WTC11 (cell line): Measurements from ENCODE around the gene VN1R2. TPM values are rescaled to one million over a fixed set of nuclear protein-coding genes. Genes with fewer than 3 reads are reported as not detected.

Experiments used
- ATF1 ChIP-seq: sonication (generic); formaldehyde crosslinking; IDR thresholded peaks from 2 replicates; pipeline ENCODE4 v1.8.1; 2023; ENCODE audit warnings: mild to moderate bottlenecking, moderate library complexity, missing genetic modification reagents
- CREB1 ChIP-seq: sonication (generic); formaldehyde crosslinking; IDR thresholded peaks from 2 replicates; pipeline ENCODE4 v1.8.0; 2023; ENCODE audit warnings: mild to moderate bottlenecking, missing genetic modification reagents
- EMX1 ChIP-seq: fragments of 250-450 bp; sonication (Bioruptor Pico); IDR thresholded peaks from 2 replicates; pipeline ENCODE4 v1.8.0; 2021; ENCODE audit warnings: mild to moderate bottlenecking
- ETV6 ChIP-seq: sonication (generic); formaldehyde crosslinking; IDR thresholded peaks from 2 replicates; pipeline ENCODE4 v1.8.1; 2022; ENCODE audit warnings: mild to moderate bottlenecking, missing genetic modification reagents
- FOXJ3 ChIP-seq: sonication (generic); formaldehyde crosslinking; IDR thresholded peaks from 2 replicates; pipeline ENCODE4 v1.9.0; 2021; ENCODE audit warnings: missing genetic modification reagents, mild to moderate bottlenecking, borderline replicate concordance
- GABPB1 ChIP-seq: sonication (generic); formaldehyde crosslinking; IDR thresholded peaks from 2 replicates; pipeline ENCODE4 v1.8.1; 2023; ENCODE audit warnings: mild to moderate bottlenecking, missing genetic modification reagents
- HMGA2 ChIP-seq: fragments of 250-450 bp; sonication (Bioruptor Pico); IDR thresholded peaks from 2 replicates; pipeline ENCODE4 v1.4.0; 2021; ENCODE audit warnings: mild to moderate bottlenecking, moderate library complexity
- MYBL2 ChIP-seq: sonication (generic); formaldehyde crosslinking; IDR thresholded peaks from 2 replicates; pipeline ENCODE4 v1.8.1; 2023; ENCODE audit warnings: mild to moderate bottlenecking, moderate library complexity, missing genetic modification reagents
- NFE2L1 ChIP-seq: sonication (generic); formaldehyde crosslinking; IDR thresholded peaks from 2 replicates; pipeline ENCODE4 v1.8.1; 2023; ENCODE audit warnings: missing genetic modification reagents
- NR2C2 ChIP-seq: sonication (generic); formaldehyde crosslinking; IDR thresholded peaks from 2 replicates; pipeline ENCODE4 v1.8.0; 2022; ENCODE audit warnings: mild to moderate bottlenecking, missing genetic modification reagents
- PRRX2 ChIP-seq: fragments of 250-450 bp; sonication (Bioruptor Pico); IDR thresholded peaks from 2 replicates; pipeline ENCODE4 v1.8.0; 2021; ENCODE audit warnings: mild to moderate bottlenecking
- SMAD3 ChIP-seq: sonication (generic); formaldehyde crosslinking; IDR thresholded peaks from 2 replicates; pipeline ENCODE4 v1.8.0; 2022; ENCODE audit warnings: missing genetic modification reagents, mild to moderate bottlenecking, borderline replicate concordance
- SMAD4 ChIP-seq: sonication (generic); formaldehyde crosslinking; IDR thresholded peaks from 2 replicates; pipeline ENCODE4 v1.8.0; 2022; ENCODE audit warnings: mild to moderate bottlenecking, missing genetic modification reagents
- TP53 ChIP-seq: sonication (generic); formaldehyde crosslinking; IDR thresholded peaks from 2 replicates; pipeline ENCODE4 v1.8.1; 2023; ENCODE audit warnings: mild to moderate bottlenecking, missing genetic modification reagents
- ZBTB21 ChIP-seq: sonication (generic); formaldehyde crosslinking; IDR thresholded peaks from 2 replicates; pipeline ENCODE4 v1.8.1; 2023; ENCODE audit warnings: mild to moderate bottlenecking, missing genetic modification reagents, borderline replicate concordance
- ZNF232 ChIP-seq: sonication (generic); formaldehyde crosslinking; IDR thresholded peaks from 2 replicates; pipeline ENCODE4 v1.8.0; 2022; ENCODE audit warnings: mild to moderate bottlenecking, missing genetic modification reagents
- total RNA-seq: library from RNA; stranded (reverse); gene quantifications from 3 replicates; pipeline ENCODE4 v1.2.3, GENCODE V29; 2021
- TF ChIP-seq, protein P1 (sequence below): sonication (generic); formaldehyde crosslinking; IDR thresholded peaks from 2 replicates; pipeline ENCODE4 v1.8.1; 2023; ENCODE audit warnings: mild to moderate bottlenecking, missing genetic modification reagents, borderline replicate concordance
- TF ChIP-seq, protein P2 (sequence below): sonication (generic); formaldehyde crosslinking; IDR thresholded peaks from 2 replicates; pipeline ENCODE4 v1.8.0; 2023; ENCODE audit warnings: mild to moderate bottlenecking, missing genetic modification reagents
- TF ChIP-seq, protein P3 (sequence below): sonication (generic); formaldehyde crosslinking; IDR thresholded peaks from 2 replicates; pipeline ENCODE4 v1.8.1; 2022; ENCODE audit warnings: mild to moderate bottlenecking, missing genetic modification reagents, moderate library complexity, borderline replicate concordance
- TF ChIP-seq, protein P4 (sequence below): sonication (generic); formaldehyde crosslinking; IDR thresholded peaks from 2 replicates; pipeline ENCODE4 v1.8.1; 2022; ENCODE audit warnings: low read depth, missing genetic modification reagents, borderline replicate concordance
- TF ChIP-seq, protein P5 (sequence below): fragments of 250-450 bp; sonication (Bioruptor Pico); conservative IDR thresholded peaks from 2 replicates; pipeline ENCODE4 v1.9.0; 2021; ENCODE audit warnings: mild to moderate bottlenecking
- TF ChIP-seq, protein P6 (sequence below): sonication (generic); formaldehyde crosslinking; IDR thresholded peaks from 2 replicates; pipeline ENCODE4 v1.8.0; 2022; ENCODE audit warnings: mild to moderate bottlenecking, missing genetic modification reagents
- TF ChIP-seq, protein P7 (sequence below): sonication (generic); formaldehyde crosslinking; IDR thresholded peaks from 2 replicates; pipeline ENCODE4 v1.8.0; 2022; ENCODE audit warnings: mild to moderate bottlenecking, missing genetic modification reagents

Gene VN1R2
- total RNA-seq, 1 experiment from 2014 or later: not detected

DNA sequence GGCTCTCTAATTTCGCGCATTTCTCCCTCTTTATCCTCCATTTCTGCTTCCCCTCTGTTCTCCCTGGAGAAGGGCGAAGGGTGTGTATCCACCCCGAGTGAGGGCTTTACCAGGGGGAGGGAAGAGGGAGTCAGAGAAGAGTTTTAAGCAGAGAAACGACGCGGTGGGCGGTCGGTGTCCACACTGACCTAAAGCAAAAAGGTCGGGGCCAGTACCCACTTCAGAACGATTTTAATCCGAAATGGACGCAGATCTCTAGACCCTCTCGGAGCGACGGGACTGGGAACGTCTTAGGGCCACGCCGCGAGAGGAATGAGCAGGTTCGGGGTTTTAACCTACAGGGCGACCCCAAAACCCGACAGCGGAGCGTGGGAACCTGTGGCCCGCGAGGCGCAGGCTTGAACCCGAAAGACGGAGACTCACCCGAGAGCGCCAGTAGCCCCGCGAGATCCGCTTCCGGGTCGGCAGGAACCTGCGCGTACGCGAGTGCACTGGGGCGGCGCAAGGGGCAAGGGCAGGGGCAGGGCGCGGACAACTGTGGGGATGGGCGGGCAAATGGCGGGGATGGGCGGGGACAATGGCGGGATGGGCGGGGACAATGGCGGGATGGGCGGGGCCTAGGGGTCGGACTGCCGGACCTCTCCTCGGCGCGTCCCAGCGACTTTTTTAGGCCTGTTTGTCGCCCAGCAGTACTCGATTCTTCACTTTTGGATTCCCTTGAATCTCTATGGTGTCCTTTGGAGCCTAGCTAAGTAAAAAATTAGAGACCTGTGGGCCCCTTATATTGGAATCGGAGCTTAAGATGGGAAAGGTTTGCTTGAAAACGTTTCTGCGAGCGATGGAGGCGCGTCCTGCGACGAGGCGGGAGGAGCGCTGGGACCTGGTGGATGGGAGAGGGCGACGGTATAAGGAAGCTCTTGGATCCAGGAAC, 3.4 kb upstream of the VN1R2 start, which contains the start of gene ZNF677 (continued):
- TF ChIP-seq, protein P1, sequence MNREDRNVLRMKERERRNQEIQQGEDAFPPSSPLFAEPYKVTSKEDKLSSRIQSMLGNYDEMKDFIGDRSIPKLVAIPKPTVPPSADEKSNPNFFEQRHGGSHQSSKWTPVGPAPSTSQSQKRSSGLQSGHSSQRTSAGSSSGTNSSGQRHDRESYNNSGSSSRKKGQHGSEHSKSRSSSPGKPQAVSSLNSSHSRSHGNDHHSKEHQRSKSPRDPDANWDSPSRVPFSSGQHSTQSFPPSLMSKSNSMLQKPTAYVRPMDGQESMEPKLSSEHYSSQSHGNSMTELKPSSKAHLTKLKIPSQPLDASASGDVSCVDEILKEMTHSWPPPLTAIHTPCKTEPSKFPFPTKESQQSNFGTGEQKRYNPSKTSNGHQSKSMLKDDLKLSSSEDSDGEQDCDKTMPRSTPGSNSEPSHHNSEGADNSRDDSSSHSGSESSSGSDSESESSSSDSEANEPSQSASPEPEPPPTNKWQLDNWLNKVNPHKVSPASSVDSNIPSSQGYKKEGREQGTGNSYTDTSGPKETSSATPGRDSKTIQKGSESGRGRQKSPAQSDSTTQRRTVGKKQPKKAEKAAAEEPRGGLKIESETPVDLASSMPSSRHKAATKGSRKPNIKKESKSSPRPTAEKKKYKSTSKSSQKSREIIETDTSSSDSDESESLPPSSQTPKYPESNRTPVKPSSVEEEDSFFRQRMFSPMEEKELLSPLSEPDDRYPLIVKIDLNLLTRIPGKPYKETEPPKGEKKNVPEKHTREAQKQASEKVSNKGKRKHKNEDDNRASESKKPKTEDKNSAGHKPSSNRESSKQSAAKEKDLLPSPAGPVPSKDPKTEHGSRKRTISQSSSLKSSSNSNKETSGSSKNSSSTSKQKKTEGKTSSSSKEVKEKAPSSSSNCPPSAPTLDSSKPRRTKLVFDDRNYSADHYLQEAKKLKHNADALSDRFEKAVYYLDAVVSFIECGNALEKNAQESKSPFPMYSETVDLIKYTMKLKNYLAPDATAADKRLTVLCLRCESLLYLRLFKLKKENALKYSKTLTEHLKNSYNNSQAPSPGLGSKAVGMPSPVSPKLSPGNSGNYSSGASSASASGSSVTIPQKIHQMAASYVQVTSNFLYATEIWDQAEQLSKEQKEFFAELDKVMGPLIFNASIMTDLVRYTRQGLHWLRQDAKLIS (CRISPR knock-in tag): no peak
- TF ChIP-seq CREB1 (CRISPR knock-in tag) (no peak), ZBTB21 (CRISPR knock-in tag) (no peak), ZNF232 (CRISPR knock-in tag) (0 out of 2 replicates have a peak, but pooled peaks have one; percentile 23), NFE2L1 (CRISPR knock-in tag) (no peak), ETV6 (CRISPR knock-in tag) (peak; percentile 62; the same call in 1 of the 2 replicates), ATF1 (CRISPR knock-in tag) (no peak), FOXJ3 (CRISPR knock-in tag) (no peak), NR2C2 (CRISPR knock-in tag) (peak; percentile 97), SMAD3 (CRISPR knock-in tag) (no peak), GABPB1 (CRISPR knock-in tag) (peak; percentile 35; the same call in 1 of the 2 replicates), SMAD4 (CRISPR knock-in tag) (no peak), HMGA2 (CRISPR knock-in tag) (no peak), MYBL2 (CRISPR knock-in tag) (no peak), EMX1 (CRISPR knock-in tag) (no peak), TP53 (CRISPR knock-in tag) (no peak), PRRX2 (no peak)
- TF ChIP-seq, protein P2, sequence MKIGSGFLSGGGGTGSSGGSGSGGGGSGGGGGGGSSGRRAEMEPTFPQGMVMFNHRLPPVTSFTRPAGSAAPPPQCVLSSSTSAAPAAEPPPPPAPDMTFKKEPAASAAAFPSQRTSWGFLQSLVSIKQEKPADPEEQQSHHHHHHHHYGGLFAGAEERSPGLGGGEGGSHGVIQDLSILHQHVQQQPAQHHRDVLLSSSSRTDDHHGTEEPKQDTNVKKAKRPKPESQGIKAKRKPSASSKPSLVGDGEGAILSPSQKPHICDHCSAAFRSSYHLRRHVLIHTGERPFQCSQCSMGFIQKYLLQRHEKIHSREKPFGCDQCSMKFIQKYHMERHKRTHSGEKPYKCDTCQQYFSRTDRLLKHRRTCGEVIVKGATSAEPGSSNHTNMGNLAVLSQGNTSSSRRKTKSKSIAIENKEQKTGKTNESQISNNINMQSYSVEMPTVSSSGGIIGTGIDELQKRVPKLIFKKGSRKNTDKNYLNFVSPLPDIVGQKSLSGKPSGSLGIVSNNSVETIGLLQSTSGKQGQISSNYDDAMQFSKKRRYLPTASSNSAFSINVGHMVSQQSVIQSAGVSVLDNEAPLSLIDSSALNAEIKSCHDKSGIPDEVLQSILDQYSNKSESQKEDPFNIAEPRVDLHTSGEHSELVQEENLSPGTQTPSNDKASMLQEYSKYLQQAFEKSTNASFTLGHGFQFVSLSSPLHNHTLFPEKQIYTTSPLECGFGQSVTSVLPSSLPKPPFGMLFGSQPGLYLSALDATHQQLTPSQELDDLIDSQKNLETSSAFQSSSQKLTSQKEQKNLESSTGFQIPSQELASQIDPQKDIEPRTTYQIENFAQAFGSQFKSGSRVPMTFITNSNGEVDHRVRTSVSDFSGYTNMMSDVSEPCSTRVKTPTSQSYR (CRISPR knock-in tag): no peak
- TF ChIP-seq, protein P3, sequence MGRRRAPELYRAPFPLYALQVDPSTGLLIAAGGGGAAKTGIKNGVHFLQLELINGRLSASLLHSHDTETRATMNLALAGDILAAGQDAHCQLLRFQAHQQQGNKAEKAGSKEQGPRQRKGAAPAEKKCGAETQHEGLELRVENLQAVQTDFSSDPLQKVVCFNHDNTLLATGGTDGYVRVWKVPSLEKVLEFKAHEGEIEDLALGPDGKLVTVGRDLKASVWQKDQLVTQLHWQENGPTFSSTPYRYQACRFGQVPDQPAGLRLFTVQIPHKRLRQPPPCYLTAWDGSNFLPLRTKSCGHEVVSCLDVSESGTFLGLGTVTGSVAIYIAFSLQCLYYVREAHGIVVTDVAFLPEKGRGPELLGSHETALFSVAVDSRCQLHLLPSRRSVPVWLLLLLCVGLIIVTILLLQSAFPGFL (CRISPR knock-in tag): no peak
- TF ChIP-seq, protein P4, sequence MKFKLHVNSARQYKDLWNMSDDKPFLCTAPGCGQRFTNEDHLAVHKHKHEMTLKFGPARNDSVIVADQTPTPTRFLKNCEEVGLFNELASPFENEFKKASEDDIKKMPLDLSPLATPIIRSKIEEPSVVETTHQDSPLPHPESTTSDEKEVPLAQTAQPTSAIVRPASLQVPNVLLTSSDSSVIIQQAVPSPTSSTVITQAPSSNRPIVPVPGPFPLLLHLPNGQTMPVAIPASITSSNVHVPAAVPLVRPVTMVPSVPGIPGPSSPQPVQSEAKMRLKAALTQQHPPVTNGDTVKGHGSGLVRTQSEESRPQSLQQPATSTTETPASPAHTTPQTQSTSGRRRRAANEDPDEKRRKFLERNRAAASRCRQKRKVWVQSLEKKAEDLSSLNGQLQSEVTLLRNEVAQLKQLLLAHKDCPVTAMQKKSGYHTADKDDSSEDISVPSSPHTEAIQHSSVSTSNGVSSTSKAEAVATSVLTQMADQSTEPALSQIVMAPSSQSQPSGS (CRISPR knock-in tag): no peak
- TF ChIP-seq, protein P5, sequence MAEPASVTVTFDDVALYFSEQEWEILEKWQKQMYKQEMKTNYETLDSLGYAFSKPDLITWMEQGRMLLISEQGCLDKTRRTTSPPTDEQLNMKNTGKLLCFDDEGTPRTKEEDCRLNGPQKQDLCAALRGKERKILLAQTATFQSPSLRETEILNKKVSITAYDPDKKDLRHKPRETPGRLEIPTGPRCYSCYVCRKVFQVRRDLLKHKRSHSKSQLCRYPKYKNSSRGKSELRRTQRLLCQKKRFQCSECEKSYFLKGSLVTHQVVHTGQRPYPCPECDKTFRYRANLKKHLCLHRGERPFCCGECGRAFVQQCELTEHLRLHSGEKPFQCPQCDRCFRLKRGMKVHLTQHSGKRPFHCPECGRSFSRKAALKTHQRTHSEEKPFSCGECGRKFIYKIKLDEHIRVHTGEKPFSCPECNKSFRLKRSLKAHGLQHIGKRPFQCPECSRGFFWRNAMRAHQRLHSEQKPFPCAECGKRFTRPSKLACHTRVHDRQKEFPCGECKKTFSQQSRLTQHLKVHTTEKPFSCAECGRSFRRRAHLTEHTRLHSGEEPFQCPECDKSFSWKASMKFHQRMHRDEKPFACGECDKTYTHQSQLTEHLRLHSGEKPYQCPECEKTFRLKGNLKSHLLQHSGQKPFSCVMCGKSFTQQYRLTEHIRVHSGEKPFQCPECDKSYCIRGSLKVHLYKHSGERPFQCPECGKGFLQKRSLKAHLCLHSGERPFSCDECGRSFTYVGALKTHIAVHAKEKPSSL (CRISPR knock-in tag): no peak
- TF ChIP-seq, protein P6, sequence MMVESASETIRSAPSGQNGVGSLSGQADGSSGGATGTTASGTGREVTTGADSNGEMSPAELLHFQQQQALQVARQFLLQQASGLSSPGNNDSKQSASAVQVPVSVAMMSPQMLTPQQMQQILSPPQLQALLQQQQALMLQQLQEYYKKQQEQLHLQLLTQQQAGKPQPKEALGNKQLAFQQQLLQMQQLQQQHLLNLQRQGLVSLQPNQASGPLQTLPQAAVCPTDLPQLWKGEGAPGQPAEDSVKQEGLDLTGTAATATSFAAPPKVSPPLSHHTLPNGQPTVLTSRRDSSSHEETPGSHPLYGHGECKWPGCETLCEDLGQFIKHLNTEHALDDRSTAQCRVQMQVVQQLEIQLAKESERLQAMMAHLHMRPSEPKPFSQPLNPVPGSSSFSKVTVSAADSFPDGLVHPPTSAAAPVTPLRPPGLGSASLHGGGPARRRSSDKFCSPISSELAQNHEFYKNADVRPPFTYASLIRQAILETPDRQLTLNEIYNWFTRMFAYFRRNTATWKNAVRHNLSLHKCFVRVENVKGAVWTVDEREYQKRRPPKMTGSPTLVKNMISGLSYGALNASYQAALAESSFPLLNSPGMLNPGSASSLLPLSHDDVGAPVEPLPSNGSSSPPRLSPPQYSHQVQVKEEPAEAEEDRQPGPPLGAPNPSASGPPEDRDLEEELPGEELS (CRISPR knock-in tag): 0 out of 2 replicates have a peak, but pooled peaks have one; percentile 60
- TF ChIP-seq, protein P7, sequence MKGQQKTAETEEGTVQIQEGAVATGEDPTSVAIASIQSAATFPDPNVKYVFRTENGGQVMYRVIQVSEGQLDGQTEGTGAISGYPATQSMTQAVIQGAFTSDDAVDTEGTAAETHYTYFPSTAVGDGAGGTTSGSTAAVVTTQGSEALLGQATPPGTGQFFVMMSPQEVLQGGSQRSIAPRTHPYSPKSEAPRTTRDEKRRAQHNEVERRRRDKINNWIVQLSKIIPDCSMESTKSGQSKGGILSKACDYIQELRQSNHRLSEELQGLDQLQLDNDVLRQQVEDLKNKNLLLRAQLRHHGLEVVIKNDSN (CRISPR knock-in tag): 0 out of 2 replicates have a peak, but pooled peaks have one; percentile 16
